Aorta (tissue), 5 donors: ENCODE data around the gene UNC45B. TPM values are rescaled to one million over a fixed set of nuclear protein-coding genes. Genes with fewer than 3 reads are reported as not detected.

Source experiments
- ATAC-seq: fragments of 200-7000 bp; cut with Tn5 transposase; one replicate; pipeline ENCODE4 v1.9.1; 2022; ENCODE audit warnings: moderate library complexity; ENCODE audit not compliant: low FRiP score
- DNase-seq, 2 donors: peaks; one replicate each; pipeline ENCODE4 v3.0.0-alpha.2; 2020
- H3K27ac ChIP-seq, 2 donors: one replicate each; pipeline ENCODE4 v1.5.1; 2013; ENCODE audit warnings: low read length in 2 of 2, mild to moderate bottlenecking in 2 of 2, moderate library complexity in 2 of 2, control low read depth in 1 of 2, inconsistent platforms in 1 of 2, low read depth in 1 of 2
- H3K27me3 ChIP-seq, 2 donors: one replicate each; pipeline ENCODE4 v1.6.1; 2013; ENCODE audit warnings: control low read depth in 1 of 2, low read length in 1 of 2, mild to moderate bottlenecking in 1 of 2, moderate library complexity in 1 of 2; ENCODE audit not compliant: insufficient read depth in 2 of 2, control insufficient read depth in 1 of 2
- H3K36me3 ChIP-seq, 2 donors: one replicate each; pipeline ENCODE4 v1.6.1; 2013; ENCODE audit warnings: control low read depth in 1 of 2, low read length in 1 of 2, mild to moderate bottlenecking in 1 of 2; ENCODE audit not compliant: insufficient read depth in 2 of 2, control insufficient read depth in 1 of 2
- H3K4me1 ChIP-seq, 2 donors: one replicate each; pipeline ENCODE4 v1.6.1; 2013; ENCODE audit warnings: low read length in 2 of 2, control low read depth in 1 of 2, mild to moderate bottlenecking in 1 of 2, moderate library complexity in 1 of 2; ENCODE audit not compliant: insufficient read depth in 2 of 2, control insufficient read depth in 1 of 2
- H3K4me3 ChIP-seq, 2 donors: one replicate each; pipeline ENCODE4 v1.5.1; 2013; ENCODE audit warnings: low read length in 2 of 2, control low read depth in 1 of 2, mild to moderate bottlenecking in 1 of 2
- H3K9me3 ChIP-seq: one replicate; pipeline ENCODE4 v1.6.1; 2013; ENCODE audit warnings: mild to moderate bottlenecking, low read length; ENCODE audit not compliant: control insufficient read depth
- WGBS, 2 donors: extraction: QIAGEN DNeasy Blood & Tissue Kit; methylation state at CpG; one replicate each; pipeline ENCODE4 v1.1.7; 2013; 5-methylcytosine and 5-hydroxymethylcytosine counted together
- intact Hi-C, 2 donors: fragments of 100-400 bp; cut with DNase I; formaldehyde crosslinking; loops; one replicate each; pipeline versions ENCODE4 v1.14.2 to v1.15.0; 2022
- polyA plus RNA-seq, 2 donors: library from polyadenylated mRNA; stranded (reverse); fragments of 200-250 nt; gene quantifications; one replicate each; pipeline ENCODE4 v1.2.3, GENCODE V29; 2013
- total RNA-seq, 2 donors: library from RNA; stranded (reverse); fragmentation: NEBNext Ultra II Directional; extraction: Animal tissue kit (Norgen Biotek cat#: 25700); gene quantifications; one replicate each; pipeline ENCODE4 v1.2.1, GENCODE V29; 2021
- donor health status: healthy with polysubstance abuse.
- donor health status: Bipolar disorder and iron deficiency.
- donor health status: DM: no; HTN: no; CAD: no.
- donor health status: DM: no; HTN: no; CAD: no.
- donor health status: DM: yes; HTN: yes; CAD: no.

Gene UNC45B
- total and polyA plus RNA-seq, 4 donors = 0.50 TPM; not detected in 3

- Histone ChIP-seq H3K4me3 (no peak overlapping the region), H3K4me1 (no peaks in the 10 kb centered on the region), H3K27ac (no peak overlapping the region), H3K27me3 (peaks cover 0 to 2% of the 10 kb centered on the region in 2 donors), H3K9me3 (peaks cover 4% of the 10 kb centered on the region), H3K36me3 (no peaks in the 10 kb centered on the region)
- intact Hi-C loops = no loop called here
- 84 to 88% methylated on average over 3 of the region's 3 CpGs for WGBS, 2 donors
- ATAC-seq = no peak
- no peak for DNase-seq
Observed at GRCh38 chr17:35235289-35235688, 87.7 kb downstream of the UNC45B start.

- H3K27me3 ChIP-seq = peaks cover 0 to 2% of the 10 kb centered on the region in 2 donors
- ATAC-seq (no peak), DNase-seq (no peak)
- no peaks in the 10 kb centered on the region for H3K4me1 ChIP-seq
- H3K36me3 ChIP-seq = no peaks in the 10 kb centered on the region
- no peak overlapping the region for H3K4me3 ChIP-seq
- peaks cover 4% of the 10 kb centered on the region for H3K9me3 ChIP-seq
- WGBS, 2 donors = 41 to 48% methylated on average over 2 of the region's 2 CpGs
- H3K27ac ChIP-seq = no peak overlapping the region
- intact Hi-C loops = no loop called here
Observed at GRCh38 chr17:35235917-35236316, 88.3 kb downstream of the UNC45B start.

DNA sequence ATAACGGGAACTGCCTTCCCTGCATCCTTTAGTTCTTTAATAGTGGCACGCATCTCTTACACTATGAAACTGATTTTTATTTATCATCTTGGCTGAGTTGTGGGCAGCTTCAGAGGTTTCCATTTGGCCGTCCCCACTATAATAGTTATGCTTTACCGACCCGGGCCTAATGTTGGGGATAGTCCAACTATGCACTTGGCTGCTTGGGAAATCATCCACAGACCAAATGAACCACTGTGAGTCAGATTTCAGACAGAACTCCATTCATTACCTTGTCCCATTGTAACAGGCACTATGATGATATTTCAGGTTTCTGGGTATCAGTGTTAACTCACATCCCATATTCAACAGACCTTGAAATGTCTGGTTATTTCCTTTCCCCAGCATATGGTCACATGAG is 89.2 kb downstream of the UNC45B start:
- H3K4me1 ChIP-seq = no peaks in the 10 kb centered on the region
- ATAC-seq (no peak), DNase-seq (no peak)
- H3K27me3 ChIP-seq = peaks cover 0 to 2% of the 10 kb centered on the region in 2 donors
- H3K4me3 ChIP-seq = no peak overlapping the region
- WGBS, 2 donors = 63 to 75% methylated on average over 5 of the region's 5 CpGs
- no peak overlapping the region for H3K27ac ChIP-seq
- intact Hi-C loops = no loop called here
- peaks cover 4% of the 10 kb centered on the region for H3K9me3 ChIP-seq
- no peaks in the 10 kb centered on the region for H3K36me3 ChIP-seq

DNA sequence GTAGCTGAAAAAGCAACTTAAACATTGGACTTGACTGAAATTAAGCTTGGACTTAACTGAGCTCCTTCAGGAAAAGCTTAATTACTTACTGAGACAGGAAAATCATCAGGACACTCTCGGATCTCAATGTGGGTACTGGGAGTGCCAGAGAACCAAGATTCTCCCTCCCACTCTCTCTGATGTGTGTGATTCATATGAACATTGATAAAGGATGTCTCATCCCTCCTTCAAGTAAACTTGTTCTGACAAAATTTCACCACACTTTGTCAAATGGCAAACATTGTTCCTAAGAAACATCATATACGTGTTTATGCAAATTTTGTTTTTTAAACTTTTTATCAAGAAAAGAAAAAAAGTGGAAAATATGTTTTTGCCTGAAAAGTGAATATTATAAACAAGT is 91.2 kb downstream of the UNC45B start:
- H3K27ac ChIP-seq = no peak overlapping the region
- DNase-seq (no peak), ATAC-seq (no peak)
- no peaks in the 10 kb centered on the region for H3K4me1 ChIP-seq
- no peak overlapping the region for H3K4me3 ChIP-seq
- H3K27me3 ChIP-seq = no peaks in the 10 kb centered on the region
- 70 to 77% methylated on average over 2 of the region's 2 CpGs for WGBS, 2 donors
- intact Hi-C loops = no loop called here
- no peaks in the 10 kb centered on the region for H3K36me3 ChIP-seq
- H3K9me3 ChIP-seq = peaks cover 1% of the 10 kb centered on the region

Other genes starting within 250 kb of the UNC45B start
- gene CCT6B, start 186.4 kb upstream of the UNC45B start, total RNA-seq = 1 to 10 TPM; 1.9 to 2.4 TPM
- gene CCT6B, start 186.4 kb upstream of the UNC45B start, polyA plus RNA-seq = 1 to 10 TPM in 1 of 2 donors, under 1 TPM in 1; 0.63 to 2.6 TPM
- gene ZNF830, start 186.3 kb upstream of the UNC45B start, total RNA-seq = 10 to 100 TPM; 12.9 to 14.5 TPM
- gene ZNF830, start 186.3 kb upstream of the UNC45B start, polyA plus RNA-seq = 10 to 100 TPM in 1 of 2 donors, 1 to 10 TPM in 1; 8.9 to 16.8 TPM
- gene LIG3, start 167.3 kb upstream of the UNC45B start, total RNA-seq = 10 to 100 TPM; 26.7 to 33.0 TPM
- 10 to 100 TPM in 1 of 2 donors, 1 to 10 TPM in 1; 6.7 to 10.3 TPM for gene LIG3, start 167.3 kb upstream of the UNC45B start, polyA plus RNA-seq
- 10 to 100 TPM; 25.0 to 25.1 TPM for gene RFFL, start 84.1 kb upstream of the UNC45B start, total RNA-seq
- gene RFFL, start 84.1 kb upstream of the UNC45B start, polyA plus RNA-seq = 10 to 100 TPM; 11.4 to 19.4 TPM
- gene RAD51D, start 28.0 kb upstream of the UNC45B start, total RNA-seq = 10 to 100 TPM; 14.8 to 17.3 TPM
- 10 to 100 TPM in 1 of 2 donors, 1 to 10 TPM in 1; 3.6 to 10.2 TPM for gene RAD51D, start 28.0 kb upstream of the UNC45B start, polyA plus RNA-seq
- gene FNDC8, start 26.2 kb upstream of the UNC45B start, total RNA-seq = not detected
- gene FNDC8, start 26.2 kb upstream of the UNC45B start, polyA plus RNA-seq = not detected
- 10 to 100 TPM in 1 of 2 donors, 1 to 10 TPM in 1; 6.1 to 10.4 TPM for gene NLE1, start 5.5 kb upstream of the UNC45B start, total RNA-seq
- 1 to 10 TPM; 4.5 to 5.6 TPM for gene NLE1, start 5.5 kb upstream of the UNC45B start, polyA plus RNA-seq
- gene SLC35G3, start 46.6 kb downstream of the UNC45B start, total RNA-seq = not detected
- not detected for gene SLC35G3, start 46.6 kb downstream of the UNC45B start, polyA plus RNA-seq
- gene SLFN5, start 95.3 kb downstream of the UNC45B start, total RNA-seq = 10 to 100 TPM; 40.4 to 66.3 TPM
- 1 to 10 TPM; 3.3 to 4.6 TPM for gene SLFN5, start 95.3 kb downstream of the UNC45B start, polyA plus RNA-seq
- gene SLFN11, start 225.8 kb downstream of the UNC45B start, total RNA-seq = 10 to 100 TPM; 49.0 to 93.3 TPM
- gene SLFN11, start 225.8 kb downstream of the UNC45B start, polyA plus RNA-seq = 10 to 100 TPM in 1 of 2 donors, 1 to 10 TPM in 1; 6.5 to 20.1 TPM